Right lobe of liver (tissue), 4 donors: ENCODE data around the gene RNF223.

Source experiments
- CTCF ChIP-seq, 4 donors: fragments of 200-600 bp in 3 of 4; fragments of 450-650 bp in 1 of 4; IDR thresholded peaks; one replicate each; pipeline versions ENCODE4 v1.5.1 to v1.8.0; 2016 to 2022; ENCODE audit warnings: antibody characterized with exemption in 4 of 4, mild to moderate bottlenecking in 2 of 4
- POLR2A ChIP-seq: fragments of 450-650 bp; IDR thresholded peaks from one replicate; pipeline ENCODE4 v1.6.1; 2017; ENCODE audit warnings: antibody characterized with exemption, mild to moderate bottlenecking
- donor health status: DM: no; HTN: no; CAD: no.
- donor health status: DM: no; HTN: no; CAD: no.
- donor health status: DM: no; HTN: yes; CAD: no.

DNA sequence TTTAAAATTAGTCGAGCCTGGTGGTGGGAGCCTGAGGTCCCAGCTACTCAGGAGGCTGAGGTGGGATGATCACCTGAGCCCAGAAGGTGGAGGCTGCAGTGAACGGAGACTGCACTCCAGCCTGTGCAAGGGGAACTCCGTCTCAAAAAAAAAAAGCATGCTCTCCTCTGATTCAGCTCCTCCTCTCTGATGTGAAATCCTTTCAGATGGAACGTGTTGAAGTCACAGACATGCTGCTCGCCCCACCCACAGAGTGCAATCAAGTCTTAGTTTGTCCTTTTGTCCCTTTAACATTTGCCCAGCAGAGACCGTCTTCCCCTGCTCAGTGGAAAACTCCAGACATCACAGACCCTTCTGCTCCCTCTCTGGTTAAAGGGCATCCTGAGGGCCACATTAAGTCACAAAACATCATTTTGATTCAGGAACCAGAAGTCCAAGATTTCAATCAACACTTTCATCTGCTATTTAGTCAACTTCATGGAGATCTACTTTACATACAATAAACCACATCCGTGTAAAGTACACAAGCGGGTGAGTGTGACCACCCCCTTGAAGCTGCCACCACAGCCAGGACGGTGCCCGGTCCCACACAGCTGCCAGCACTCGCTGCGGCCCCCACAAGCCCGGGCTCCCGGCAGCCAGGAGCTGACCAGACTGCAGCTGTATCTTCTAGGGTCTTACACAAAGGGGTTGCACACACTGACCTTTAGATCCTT lies 18.9 kb upstream of the RNF223 start:
- TF ChIP-seq CTCF (IDR thresholded peaks at IDR 0.05) (no peak), POLR2A (no peak)
